HG03565 (cell line): ENCODE measurements around the gene NCOA7.
"Not testable (repeated sequence)": the region's sequence is repeated elsewhere in the genome, so short reads cannot be mapped to it uniquely, and the experiment has no call there.

Experiments
- ATAC-seq: cut with Tn5 transposase; IDR thresholded peaks from one replicate; pipeline ENCODE4 v1.9.1; 2021; ENCODE audit warnings: mild to moderate bottlenecking, moderate library complexity; ENCODE audit not compliant: unreplicated experiment

NCOA7 gene

DNA sequence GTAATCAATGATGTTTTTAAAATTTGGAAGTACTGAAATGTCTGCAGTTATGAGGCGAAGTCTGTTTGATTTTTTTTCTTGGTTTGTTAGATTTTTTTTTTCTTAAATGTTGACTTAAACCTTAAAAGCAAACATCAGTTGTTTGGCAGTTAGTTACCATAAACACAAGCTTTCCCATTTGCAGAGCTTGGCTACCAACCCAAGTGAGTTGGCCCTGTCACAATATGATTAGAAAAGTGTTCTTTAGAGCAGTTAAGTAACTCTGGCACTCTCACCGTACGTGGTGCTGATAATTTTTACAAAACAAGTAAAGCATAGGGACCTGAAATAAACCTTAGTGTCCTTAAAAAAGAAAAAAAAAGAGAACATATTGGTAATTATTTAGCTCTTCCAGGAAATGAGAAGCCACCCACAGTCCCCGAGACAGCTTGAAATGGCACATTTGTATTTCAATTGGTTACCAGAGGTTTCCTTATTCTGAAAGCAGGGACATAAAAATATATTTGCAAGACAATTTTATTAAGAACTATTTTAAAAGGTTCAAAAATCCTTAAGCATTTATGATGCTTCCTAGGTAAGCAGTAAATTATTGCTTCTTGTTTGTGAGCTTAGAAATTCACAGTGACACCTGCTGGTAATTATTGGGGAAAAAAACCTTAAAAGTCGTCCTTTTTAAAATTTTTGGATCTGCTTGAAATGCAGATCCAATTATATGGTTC, 37.4 kb upstream of the NCOA7 start:
- ATAC-seq: no peak

DNA sequence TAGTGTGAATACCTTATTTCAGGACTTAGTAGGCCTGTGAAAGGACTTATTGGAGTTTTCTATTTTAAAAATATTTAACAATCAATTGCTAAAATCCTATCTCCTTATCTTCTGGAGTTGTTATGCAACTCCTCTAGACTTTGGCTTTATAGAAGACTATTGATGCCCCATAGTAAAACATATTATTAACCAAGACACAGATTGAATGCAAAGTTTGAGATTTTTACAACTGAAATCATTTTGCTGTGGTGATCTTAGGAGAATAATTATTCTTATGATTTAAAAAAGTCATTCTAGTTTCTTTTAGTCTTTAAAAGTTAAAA, 36.9 kb upstream of the NCOA7 start:
- ATAC-seq: no peak

DNA sequence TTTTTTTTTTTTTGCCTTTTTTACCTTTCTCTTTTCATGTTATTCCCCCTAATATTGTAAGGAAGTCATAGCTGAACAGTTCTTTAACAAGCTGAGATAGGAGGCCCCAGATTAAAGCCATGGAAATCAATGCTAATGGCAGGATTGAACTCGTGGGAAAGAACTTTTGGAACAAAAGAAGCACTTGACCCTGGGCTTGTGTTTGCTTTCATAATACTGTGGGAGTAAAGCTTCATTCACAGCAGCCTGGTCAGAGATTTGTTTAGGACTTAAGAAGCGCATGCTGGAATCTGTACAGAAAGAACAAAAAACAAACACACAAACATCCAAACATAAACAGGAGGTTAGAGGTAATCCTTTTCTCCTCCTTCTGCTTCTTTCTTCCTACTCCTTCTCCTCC, 36.2 kb upstream of the NCOA7 start:
- ATAC-seq: no peak

DNA sequence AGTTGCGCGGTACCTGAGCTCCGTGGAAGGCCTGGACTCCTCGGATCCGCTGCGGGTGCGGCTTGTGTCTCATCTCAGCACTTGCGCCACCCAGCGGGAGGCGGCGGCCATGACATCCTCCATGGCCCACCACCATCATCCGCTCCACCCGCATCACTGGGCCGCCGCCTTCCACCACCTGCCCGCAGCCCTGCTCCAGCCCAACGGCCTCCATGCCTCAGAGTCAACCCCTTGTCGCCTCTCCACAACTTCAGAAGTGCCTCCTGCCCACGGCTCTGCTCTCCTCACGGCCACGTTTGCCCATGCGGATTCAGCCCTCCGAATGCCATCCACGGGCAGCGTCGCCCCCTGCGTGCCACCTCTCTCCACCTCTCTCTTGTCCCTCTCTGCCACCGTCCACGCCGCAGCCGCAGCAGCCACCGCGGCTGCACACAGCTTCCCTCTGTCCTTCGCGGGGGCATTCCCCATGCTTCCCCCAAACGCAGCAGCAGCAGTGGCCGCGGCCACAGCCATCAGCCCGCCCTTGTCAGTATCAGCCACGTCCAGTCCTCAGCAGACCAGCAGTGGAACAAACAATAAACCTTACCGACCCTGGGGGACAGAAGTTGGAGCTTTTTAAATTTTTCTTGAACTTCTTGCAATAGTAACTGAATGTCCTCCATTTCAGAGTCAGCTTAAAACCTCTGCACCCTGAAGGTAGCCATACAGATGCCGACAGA, 31.4 kb upstream of the NCOA7 start:
- ATAC-seq: no peak

DNA sequence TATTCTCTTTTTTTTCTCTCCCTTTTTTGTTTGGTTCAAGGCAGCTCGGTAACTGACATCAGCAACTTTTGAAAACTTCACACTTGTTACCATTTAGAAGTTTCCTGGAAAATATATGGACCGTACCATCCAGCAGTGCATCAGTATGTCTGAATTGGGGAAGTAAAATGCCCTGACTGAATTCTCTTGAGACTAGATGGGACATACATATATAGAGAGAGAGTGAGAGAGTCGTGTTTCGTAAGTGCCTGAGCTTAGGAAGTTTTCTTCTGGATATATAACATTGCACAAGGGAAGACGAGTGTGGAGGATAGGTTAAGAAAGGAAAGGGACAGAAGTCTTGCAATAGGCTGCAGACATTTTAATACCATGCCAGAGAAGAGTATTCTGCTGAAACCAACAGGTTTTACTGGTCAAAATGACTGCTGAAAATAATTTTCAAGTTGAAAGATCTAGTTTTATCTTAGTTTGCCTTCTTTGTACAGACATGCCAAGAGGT, 30.8 kb upstream of the NCOA7 start:
- no peak for ATAC-seq

DNA sequence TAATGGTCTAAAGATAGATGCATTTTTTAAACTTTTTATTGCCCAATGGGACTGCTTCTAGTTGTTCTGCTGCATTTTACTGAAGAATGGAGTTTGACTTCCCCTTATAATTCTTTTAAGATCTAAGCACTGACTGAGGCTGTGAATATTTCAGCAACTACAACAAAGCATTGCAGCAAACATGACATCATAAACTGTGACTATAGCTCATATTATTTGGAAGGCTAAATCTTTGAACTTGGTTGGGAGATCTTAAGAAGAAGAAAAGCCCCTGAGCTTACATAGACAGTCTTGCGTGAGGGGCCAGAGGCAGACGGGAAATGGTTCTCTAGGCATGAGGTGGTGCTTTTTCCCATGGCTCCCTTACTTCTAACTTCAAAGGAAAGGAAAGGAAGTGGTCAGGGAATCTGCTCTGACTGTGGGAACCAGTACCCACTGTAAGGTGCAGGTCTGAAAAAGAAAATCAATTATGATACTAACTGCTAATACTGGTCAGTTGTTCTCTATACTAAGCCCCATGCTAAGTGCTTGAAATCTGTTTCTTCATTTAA, 26.6 kb upstream of the NCOA7 start:
- no peak for ATAC-seq

DNA sequence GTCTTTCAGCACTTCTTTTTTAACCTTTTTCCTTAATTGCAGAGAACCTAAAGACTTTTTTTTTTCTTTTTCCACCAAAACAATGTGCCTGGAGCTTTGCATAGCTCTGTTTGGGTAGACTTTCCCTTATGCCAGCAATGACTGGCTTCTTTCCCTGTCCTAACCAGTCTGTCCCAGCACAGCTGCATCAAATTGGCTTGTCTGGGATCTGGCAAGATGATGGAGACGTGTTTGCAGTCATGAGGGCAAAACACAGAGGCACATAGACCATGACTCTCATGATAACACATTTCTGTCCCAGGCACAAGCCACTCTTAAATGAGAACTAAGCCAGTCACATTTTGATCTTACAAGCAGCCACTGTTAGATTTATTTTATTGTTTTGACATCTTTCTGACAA, 24.8 kb upstream of the NCOA7 start:
- ATAC-seq: no peak

DNA sequence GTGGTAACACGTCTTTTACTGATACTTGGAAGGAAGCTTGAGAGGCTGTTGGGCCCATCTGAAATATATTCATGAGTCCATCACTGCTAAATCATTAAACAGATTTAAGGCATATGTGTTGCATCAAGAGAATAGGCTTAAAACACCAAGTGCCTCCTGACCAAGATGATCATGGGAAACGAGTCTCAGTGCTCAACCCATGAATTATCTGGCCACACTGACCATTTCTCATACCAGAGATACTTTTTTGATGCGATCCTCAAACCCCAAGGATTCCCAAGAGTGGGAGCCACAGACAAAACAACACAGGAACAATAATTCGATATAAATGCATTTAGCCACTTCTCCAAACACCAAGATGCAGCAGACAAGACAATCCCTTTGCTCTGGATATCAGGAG, 24.1 kb upstream of the NCOA7 start:
- ATAC-seq: no peak

DNA sequence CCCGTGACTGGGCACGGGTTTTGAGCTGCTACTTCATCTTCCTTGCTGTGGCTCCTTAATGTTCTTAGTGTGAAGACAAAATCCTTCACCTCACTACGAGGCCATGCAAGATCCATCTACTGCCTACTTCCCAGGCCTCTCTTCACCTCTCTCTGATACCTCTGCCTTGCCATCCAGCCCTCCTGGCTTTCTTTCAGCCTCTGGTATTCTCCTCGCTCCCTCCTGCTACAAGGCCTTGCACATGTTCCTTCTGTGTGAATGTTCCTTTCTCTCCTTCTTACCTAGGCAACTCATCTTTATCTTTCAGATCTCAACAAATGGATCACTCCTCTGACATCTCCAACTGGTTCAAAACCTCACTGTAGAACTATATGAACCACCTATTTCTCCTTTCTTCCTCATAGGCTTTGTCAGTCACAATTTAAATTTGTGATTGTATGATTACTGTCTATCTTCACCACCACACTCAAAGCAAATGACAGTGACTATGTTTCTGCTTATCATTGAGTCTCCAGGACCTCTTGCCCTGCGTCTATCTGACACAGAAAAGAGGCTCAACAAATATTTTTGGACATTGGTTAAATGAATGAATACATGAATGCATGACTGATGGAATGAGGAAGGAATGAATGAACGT, 21.5 kb upstream of the NCOA7 start:
- ATAC-seq: no peak

DNA sequence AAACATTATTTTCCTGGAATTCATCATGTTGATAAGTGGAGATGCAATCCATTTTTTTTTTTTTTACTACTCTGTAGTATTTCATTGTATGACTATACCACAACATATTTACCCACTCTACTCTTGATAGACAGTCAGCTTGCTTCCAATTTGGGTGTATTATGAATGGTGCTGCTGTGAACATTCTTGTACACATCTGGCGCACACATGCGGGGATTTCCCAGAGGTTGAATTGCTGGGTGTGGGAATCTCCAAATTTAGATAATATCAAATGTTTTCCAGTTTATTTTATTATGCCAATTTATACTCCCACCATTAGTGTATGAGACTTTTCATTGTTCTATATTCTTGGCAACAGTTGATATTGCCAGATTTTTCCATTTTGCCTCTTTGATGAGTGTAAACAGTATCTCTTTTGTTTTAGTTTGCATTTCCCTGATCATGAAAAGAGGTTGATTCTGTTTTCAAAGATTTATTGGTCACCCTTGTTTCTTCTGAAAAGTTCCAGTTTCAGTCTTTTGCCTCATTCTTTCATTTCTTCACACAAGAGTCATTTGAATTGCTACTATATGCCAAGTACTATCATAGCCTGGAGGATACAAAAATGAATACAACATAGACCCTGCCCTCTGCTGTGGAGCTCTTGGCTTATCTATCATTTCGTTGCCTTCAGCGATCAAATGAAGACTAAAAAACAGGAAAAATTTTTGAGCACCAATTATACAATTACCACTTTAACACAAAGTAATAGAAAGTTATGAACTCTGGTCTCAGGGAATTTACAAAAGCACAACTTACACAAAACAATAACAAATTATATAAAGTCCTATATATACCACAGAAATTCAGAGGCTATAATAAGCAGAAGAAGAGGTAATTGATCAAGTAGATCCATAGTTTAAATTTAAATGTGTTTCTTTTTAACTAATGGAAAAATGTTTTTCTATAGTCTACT, 17.1 kb upstream of the NCOA7 start:
- ATAC-seq: no peak

DNA sequence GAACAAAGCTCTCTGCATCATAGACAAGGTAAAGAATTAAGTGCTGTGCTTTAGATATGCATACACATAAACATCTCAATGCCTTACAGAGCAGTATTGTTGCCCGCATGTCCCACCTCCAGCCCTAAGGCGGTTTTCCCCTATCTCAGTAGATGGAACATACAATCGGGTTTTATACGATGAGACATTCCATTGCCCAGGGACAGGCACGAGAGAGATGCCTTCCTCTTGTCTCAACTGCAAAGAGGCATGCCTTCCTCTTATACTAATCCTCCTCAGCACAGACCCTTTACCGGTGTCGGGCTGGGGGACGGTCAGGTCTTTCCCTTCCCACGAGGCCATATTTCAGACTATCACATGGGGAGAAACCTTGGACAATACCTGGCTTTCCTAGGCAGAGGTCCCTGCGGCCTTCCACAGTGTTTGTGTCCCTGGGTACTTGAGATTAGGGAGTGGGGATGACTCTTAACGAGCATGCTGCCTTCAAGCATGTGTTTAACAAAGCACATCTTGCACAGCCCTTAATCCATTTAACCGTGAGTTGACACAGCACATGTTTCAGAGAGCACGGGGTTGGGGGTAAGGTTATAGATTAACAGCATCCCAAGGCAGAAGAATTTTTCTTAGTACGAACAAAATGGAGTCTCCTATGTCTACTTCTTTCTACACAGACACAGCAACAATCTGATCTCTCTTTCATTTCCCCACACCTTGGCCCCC, 14.5 kb upstream of the NCOA7 start:
- not testable (repeated sequence) for ATAC-seq

DNA sequence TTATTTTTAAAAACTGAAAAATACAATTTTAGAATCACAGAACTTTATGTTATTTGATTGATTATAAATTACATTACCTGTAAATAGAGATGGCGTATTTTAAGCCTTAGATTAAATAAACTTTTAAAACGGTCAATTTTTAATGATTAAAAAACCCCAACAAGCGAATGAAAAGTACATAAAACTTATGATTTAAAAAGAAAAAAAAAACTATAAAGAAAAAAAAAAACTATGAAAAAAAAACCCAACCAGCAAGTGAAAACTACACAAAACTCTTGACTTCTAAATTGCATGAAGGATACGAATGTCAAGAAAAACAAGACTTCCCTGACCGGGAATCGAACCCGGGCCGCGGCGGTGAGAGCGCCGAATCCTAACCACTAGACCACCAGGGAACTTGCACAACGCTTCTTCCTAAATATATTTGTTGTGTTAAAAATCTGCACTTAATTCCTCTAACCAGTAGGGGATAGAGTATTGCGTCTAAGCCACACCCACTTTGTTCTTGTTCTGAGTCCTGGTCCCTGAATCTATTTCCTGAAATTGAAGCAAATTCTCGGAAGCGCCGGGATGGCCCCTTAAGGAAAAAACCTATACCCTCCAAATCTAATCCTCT, 10.7 kb upstream of the NCOA7 start:
- ATAC-seq: peak; percentile 79

DNA sequence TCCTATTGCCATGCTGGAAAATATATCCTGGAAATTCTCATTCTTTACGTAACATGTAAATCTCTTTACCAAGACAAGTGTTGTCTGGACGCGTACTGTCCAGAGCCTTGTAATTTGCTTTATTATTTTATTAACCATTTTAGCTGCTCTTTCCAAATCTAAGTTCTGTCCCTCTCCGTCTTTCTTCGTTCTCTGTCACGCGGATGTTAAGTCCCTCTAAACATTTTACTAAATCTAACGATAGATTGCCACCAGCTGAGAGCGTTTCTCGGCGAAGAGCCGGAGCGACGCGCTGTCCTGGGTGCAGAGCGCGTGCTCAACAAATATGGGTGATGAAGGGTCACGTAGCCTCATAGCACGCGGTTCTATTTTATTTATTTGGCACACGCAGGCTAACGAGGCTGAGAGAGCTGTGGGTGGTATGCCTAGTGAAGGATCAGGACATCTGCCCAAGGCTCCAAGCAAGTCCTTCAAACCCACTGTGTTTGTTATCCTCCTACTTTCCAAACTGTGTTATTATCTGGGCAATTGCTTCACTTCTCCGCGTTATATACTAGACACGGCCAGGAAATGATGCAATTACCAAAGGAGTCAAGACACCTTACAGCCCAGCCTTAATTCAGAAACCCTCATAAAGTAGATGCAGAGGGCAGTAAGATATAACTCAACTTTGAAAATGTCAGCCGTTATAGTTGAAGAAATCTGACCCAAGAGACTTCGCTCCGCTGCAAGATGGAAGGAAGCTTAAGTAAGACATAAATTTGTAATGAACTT, 10.0 kb upstream of the NCOA7 start:
- ATAC-seq: peak; percentile 44

DNA sequence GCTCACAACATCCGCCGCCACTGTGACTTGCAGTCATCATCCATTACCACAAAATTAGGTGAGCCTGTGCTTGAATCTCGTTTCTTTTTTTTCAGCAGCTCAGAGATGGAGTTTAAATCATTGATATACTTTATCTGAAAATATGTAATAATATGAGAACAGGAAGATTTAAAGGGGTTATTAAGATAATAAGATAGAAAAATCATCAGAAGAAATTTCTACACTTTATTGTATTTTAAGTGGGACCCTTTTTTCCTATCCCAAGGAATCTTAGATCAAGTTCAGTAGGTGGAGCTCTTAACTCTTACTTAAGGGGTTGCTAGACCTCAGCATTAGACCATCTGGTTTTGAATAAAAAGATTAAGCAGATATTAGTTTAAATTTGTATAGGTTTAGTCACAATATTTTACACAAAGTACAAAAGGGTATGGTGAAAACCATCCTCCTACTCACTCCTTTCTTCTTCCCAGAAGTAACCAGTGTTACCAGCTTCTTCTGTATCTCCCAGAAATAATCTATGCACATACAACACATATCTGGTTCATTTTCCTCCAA, 9.4 kb upstream of the NCOA7 start:
- ATAC-seq: peak; percentile 23

DNA sequence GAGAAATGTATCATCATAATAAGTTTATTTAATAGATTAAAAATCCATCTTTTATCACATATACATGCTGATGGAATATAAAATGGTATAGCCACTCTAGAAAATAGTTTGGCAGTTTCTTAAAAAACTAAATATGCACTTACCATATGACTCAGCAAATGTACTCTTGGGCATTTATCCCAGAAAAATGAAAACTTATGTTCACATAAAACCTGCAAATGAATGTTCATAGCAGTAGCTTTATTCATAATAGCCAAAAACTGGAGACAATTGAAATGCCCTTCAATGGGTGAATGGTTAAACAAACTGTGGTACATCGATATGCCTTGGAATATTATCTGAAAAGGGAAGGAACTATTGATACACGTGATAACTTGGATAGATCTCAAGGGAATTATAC, 6.4 kb upstream of the NCOA7 start:
- ATAC-seq: no peak

DNA sequence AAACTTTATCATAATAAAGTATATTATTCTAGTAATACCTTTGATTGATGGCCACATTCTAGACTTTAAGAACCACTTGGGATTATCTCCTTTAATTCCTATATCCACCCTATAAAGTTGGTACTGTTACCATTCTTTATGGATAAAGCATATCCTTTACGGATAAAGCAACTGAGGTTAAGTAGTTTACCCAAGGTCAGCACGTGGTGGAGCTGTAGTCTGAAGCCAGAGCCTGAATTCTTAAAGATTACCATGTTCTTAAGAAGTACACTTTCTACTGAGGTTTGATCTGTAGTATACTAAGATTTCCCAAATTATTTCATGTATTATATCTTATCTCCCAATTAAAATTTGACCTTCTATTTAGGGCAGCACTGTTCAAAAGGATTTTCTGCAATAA, 3.0 kb upstream of the NCOA7 start:
- ATAC-seq: no peak

DNA sequence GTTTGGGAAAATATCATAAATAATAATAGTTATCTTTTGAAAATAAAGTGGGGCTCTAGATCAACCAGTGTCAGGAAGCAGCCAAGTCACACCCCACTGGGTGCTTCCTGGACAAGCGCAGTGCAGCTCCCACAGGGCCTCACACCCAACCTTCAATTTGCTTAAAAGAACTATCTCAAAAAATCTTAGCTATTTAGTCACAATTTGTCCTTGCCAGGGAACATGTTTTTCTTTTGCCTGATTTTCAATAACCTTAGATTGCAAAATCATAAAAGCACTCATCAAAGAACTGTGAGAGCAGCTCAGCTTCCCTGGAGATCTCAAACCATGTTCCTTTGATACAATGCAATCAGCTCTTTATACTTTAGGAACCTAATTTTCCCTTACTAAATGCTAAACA, 1.6 kb upstream of the NCOA7 start:
- ATAC-seq: no peak

DNA sequence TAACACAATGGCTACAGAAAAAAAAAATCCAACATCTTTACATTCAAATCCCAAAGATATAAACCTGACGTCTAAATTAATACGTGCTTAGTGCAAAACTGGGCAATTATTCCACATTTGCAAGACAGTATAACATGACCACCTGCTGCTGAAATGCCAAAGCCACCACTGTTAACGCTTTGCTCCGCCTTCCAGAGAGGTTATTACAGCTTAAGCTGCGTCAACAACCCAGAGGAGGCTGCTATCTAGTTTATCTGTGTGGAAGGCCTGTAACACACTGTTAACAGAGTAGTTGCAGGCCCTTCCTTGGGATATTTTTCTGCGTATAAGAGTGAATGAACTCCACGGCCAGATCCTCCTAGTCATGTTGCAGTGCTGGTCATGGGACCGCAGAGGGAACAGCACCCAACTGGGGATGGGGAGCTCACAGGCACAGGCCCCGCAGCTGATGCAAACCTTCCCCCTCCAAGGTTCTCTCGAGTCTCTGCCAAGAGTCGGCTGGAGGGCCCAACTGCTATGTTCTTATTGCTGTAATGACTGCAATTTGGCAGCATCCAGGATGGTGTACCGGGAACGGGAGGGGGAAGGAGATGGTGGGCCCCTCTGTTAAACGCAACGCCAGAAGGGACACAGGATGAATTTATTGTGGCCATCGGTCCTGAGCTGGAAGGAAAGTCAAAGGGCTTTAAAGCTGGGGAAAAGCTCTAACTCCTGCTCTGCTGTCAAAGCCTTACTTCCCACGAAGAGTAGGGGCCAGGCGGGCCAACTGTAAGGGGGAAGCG, 993 bp upstream of the NCOA7 start:
- no peak for ATAC-seq
